Melanocyte of skin (primary cell): ENCODE data around the gene EML1. TPM values are rescaled to one million over a fixed set of nuclear protein-coding genes. Genes with fewer than 3 reads are reported as not detected.

Source experiments
- small RNA-seq, 2 donors: library from RNA; depleted of rRNA; stranded (forward); fragments of <200 nt; gene quantifications; one replicate each; pipeline ENCODE3, GENCODE V24; 2012
- total RNA-seq, 2 donors: library from RNA; depleted of rRNA; stranded (reverse); fragments of >200 nt; gene quantifications; 2 replicates each; pipeline ENCODE4 v1.2.3, GENCODE V29; 2012

Gene EML1, protein sequence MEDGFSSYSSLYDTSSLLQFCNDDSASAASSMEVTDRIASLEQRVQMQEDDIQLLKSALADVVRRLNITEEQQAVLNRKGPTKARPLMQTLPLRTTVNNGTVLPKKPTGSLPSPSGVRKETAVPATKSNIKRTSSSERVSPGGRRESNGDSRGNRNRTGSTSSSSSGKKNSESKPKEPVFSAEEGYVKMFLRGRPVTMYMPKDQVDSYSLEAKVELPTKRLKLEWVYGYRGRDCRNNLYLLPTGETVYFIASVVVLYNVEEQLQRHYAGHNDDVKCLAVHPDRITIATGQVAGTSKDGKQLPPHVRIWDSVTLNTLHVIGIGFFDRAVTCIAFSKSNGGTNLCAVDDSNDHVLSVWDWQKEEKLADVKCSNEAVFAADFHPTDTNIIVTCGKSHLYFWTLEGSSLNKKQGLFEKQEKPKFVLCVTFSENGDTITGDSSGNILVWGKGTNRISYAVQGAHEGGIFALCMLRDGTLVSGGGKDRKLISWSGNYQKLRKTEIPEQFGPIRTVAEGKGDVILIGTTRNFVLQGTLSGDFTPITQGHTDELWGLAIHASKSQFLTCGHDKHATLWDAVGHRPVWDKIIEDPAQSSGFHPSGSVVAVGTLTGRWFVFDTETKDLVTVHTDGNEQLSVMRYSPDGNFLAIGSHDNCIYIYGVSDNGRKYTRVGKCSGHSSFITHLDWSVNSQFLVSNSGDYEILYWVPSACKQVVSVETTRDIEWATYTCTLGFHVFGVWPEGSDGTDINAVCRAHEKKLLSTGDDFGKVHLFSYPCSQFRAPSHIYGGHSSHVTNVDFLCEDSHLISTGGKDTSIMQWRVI
- total RNA-seq: 10 to 100 TPM; 10.3 to 14.1 TPM

DNA sequence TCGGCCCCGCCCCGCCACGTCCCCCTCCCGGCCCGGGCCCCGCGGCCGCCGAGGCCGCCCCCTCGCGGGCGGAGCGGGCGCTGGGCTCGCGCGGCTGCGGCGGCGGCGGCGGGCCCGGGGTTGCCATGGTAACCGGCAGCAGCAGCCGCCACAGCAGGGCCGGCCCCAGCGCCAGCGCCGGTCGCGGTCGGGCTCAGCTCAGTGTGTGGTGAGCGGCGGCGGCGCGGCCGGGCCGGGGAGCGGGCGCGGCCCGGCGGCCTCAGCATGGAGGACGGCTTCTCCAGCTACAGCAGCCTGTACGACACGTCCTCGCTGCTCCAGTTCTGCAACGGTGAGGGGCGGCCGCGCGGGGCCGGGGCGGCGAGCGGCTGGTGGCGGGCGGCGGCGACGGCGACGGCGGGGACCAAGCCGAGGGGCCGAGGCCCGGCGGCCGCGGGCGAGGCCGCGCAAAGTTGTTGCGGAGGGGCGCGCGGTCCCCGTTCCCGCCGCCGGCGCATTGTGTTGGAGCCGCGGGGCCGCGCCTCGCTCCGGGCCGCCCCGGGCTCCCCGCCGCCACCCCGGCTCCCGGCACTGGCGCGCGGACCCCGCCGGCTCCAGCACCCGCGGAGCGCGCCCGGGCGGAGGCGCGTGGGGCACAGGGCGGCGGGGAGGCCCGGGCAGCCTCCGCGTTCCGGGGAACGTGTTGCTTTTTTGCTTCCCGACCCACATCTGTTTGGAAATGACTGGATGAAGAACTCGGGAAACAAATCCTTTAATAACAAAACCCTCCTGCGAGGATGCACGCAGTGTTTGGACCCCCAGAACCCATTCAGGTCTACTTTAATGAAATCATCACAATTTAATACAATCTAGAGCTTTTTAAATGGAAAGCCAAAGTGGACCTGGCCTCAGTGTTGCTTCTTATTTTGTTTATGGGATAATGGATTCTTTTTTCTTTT, at the start of gene EML1:
TSS of gene EML1 (plus strand) at position 201 of the 938 bp plus-strand sequence. CDS start at position 265, 64 bp downstream.

Small RNA genes within 50 kb of the gene (small RNA-seq; reads per million reads assigned to genes)
- gene RNU1-47P: 0.04 to 0.06 reads per million in 2 donors

Other genes with a start within 250 kb of the EML1 start
- 1 to 10 TPM; 2.7 to 6.9 TPM for gene CCDC85C, start 189.2 kb upstream of the EML1 start, total RNA-seq
- 1 to 10 TPM; 1.3 to 2.8 TPM for gene HHIPL1, start 148.3 kb upstream of the EML1 start, total RNA-seq
- under 1 TPM; 0.33 to 0.34 TPM for gene CYP46A1, start 109.1 kb upstream of the EML1 start, total RNA-seq